ENCODE results near the gene COBL.
A peak's percentile ranks its signal among the peaks of the same experiment; 100 is the strongest.
"Not testable (repeated sequence)": the region's sequence is repeated elsewhere in the genome, so short reads cannot be mapped to it uniquely, and the experiment has no call there.

Gene COBL

DNA sequence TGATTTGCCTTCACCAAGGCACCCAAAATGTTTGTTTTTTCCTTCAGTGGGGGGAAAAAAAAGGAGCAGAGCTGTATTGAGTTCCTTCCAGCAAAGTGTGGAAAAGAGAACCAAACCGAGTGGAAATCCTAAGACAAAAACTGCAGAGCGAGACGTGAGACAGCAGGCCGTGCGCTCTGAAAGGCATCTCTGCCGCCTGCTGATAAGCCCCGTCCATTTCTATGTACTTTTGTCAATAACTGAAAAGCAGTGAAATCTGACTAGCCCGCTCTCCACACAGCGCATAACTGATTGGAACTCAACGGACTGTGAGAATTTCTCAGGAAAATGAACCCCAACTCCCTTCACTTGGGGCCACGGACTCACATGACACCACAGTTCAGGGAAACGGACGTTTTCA lies 83.2 kb downstream of the COBL start:
- no peak for DNase-seq (ENCODE audit: low spot score)

DNA sequence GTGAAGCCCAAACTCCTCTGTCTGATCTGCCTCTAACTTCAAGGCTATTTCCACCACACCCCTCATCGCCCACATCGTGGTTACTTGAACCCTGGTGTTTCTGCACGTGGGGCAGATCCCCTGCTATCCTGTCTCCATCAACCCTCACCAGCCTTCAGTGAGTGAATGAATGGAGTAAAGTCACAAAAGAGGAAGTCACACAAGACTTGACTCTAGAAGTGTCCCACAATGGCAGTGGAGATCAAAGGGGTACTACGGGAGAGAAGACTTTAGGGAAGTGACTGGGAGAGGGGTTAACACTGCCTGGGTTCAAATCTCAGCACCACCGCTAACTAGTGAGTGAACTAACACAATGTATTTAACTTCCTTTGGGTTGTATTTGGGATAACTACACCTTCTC lies 85.9 kb downstream of the COBL start:
- DNase-seq (ENCODE audit: low spot score) = no peak

DNA sequence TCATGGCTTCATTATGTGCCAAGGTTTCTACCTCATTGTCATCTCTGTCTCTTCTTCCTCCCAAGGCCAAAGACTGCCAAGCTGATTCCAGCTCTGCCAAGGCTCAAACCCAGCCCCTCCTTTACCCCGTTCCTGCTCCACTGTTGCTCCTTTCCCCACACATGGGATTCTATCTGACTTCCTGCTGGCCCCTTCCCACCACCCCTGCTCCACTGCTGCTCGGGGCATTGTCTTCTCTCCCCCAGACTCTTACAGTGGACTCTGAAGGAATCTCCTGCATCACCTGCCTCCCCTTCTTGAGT lies 86.3 kb downstream of the COBL start:
- DNase-seq (ENCODE audit: low spot score) = no peak

DNA sequence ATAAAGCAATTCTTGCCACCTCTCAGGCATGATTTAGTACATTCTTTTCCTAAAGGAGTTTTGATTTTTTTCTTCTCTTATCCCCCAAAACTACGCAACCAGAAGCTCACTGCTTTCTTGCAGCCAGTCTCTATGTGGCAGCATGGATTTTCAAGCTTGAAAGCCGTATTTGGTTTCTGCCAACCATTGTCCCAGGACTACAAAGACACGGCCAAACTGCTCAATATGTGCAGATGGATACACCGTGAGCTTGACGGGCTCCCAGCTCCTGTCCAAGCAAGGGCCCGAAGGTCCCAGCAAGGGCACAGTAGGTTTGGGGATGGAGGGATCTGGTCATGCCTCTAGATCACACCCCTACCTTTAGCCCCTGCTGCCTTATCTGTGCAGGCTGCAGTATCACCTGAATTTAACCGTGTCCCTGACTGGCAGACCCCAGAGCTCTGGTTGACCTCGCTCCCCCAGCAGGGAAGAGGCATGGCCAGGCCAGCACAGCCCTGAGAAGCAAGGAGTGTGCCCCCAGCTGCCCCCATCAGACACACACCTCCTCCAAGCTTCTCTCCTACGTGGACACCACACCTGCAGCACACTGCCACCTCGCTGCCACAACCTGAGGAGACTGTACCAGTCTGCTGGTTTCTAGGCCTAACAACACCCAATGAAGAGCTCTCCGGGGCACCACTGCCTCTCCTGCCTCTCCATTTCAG lies 86.8 kb downstream of the COBL start:
- no peak for DNase-seq (ENCODE audit: low spot score)

DNA sequence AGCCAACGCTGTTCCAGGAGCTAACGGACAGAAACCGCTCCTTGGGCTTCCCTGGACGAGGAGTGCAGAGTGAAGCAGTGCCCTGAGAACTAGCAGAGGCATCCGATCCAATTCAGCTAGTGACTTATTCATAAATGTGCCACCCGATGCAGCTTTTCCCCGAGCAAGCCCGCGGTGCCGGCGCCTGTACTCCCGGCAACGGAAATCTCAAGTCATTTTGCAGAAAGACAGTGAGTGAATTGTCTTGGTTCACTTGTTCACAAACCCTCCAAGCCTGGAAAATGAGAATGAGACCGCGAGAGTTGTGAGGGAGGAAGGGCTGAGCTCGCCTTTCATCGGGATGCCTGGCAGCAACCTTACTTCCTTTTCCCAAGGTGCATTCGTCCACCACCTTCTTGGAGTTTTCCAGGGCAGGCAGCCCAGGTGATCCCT lies 87.5 kb downstream of the COBL start:
- no peak for DNase-seq (ENCODE audit: low spot score)

DNA sequence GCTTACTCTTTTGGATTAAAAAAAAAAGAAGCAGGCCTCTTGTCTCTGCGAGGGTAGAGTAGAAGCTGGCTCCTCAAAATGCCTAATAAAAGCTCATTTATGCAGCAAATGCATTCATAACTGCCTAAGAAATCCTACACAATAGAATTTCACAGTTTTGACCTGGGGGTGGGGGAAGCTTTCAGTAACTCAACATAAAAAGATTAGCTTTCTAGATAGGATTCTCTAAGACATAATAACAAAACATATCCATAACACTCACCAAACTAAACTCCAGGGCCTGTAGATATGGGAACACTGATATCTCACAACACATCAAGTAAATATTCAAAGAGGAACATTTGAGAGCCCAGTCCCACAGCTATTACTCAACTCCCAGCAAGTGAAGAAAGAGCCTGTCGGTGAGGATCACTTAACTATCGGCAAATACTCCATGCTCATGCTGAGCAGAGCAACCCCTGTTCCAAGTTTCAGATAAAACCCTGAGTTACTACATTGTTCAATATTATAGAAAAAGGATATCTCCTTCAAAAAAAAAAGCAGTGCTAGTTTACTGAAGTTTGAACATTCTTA lies 88.1 kb downstream of the COBL start:
- no peak for DNase-seq (ENCODE audit: low spot score)

DNA sequence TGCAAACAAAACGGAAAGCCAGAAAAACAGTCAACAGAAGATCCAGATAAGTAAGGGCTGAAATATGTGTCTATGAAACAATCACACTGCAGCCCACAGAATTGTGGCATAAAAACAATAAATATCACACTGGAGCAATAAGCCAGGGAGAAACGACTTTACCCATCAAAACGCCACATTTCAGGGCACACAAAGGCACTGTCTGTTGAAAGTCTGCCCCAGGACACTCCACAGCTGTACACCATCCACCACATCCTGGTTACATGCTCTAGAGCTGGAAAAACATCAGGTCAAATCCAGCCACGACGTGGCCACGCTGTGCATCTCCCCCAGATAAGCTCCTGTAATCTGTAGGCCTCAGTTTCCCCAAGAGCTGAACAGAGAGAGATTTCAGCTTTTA lies 88.7 kb downstream of the COBL start:
- DNase-seq (ENCODE audit: low spot score) = no peak

DNA sequence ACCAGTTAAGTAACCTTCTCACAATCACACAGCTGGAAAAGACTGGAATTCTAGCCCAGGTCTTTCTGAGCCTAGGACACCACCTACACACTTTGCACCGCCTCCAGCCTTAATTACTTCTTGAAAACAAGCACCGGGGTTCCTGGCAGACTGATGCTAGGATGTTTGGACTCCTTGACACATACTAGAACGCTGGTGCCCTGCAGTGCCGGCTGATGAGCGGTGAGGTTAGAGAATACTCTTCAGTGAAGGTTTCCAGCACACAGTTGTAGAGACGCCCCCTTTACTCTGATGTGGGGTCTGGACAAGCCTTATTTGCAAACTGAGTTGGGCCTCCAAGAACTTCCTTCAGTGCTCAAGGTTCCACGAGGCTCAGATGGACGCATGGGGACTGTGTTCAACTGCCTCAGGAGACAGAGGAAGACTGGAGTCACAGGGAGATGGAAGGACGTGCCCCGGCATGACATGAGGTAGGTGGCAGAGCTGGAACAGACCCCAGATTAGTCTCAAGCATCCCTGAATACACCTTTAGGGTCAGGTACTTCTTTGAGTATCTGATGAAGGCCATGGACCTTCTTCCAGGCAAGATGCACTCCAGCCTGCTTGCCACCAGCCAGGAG lies 89.6 kb downstream of the COBL start:
- no peak for DNase-seq (ENCODE audit: low spot score)

DNA sequence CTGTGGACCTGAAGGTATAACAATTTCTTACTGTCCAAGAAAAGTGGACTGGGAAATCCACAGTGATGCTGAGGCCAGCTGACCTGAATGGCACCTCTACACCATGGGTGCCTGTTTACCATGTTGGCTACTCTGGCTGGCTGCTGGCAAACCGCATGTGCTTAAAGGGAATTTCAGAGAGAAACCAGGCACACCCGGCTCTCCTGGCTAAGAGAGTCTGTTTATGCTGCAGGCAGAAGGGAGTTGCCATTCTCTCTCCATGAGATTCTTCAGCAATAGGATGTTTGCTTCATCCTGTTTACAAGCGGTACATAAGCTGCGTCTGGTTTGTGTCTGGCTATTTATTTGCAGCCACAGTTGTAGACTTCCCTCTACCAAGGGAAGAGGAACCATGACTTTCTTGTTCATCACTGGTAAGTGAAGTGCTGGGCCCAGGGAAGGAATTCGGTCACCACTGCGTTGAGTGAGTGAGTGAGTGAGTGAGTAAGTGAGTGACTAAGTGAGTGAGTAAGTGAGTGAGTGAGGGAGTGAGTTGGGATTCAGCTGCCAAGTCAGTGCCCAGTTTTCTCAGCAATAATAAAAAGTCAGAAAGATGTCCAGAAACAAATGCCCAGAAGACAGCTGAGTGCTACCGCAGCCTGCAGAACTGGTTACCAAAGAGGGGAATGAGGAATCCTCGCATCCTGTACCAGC lies 90.4 kb downstream of the COBL start:
- DNase-seq (ENCODE audit: low spot score) = peak; percentile 87

DNA sequence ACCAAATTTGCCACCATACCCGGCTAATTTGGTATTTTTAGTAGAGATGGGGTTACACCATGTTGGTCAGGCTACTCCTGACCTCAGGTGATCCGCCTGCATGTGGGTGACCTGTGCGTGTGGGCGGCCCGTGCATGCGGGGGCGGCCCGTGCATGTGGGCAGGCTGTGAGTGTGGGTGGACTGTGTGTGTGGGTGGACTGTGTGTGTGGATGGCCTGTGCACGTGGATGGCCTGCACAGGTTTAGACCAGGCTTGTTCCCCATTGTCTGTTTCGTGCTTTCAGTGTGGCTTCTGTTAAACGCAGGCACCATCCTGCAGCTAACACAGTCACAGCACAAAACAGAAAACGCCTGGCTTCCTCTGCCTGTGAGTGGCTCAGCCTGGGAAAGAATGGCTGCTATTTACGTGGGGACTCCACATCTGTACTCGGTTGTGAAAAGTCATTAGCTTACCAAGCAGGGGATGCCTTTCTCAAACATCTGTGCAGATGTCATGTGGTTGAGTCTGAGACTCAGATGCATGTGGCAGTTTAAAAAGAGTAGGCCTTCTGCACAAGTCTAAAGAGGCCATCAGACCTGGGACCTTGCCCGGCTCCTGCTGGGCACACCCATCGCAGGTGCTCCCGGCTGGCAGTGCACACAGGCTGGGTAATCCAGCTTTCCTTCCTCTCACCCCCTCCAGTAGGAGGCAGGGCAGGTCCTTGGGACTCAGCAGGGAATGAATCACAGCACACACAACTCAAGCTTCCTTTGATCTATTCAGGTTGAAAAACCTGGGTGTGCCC lies 91.6 kb downstream of the COBL start:
- DNase-seq (ENCODE audit: low spot score) = peak; percentile 12

DNA sequence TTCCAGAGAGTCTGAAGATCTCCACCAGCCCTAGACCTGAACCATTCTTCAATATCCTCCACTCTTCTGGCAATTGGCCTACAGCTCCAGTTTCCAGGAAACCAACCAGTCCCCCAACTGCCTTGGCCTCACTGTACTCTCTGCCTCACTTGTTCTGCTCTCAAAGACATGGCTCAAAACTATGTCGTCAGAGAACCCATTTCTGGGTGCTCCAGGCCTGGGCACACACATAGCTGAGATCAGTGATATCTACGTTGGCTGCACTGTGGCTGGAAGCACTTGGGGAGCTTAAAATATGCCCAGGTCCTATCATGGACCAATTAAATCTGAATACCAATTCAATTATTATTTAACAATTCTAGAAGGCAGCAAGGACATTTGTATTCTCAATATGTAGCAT lies 93.1 kb downstream of the COBL start:
- DNase-seq (ENCODE audit: low spot score) = no peak

DNA sequence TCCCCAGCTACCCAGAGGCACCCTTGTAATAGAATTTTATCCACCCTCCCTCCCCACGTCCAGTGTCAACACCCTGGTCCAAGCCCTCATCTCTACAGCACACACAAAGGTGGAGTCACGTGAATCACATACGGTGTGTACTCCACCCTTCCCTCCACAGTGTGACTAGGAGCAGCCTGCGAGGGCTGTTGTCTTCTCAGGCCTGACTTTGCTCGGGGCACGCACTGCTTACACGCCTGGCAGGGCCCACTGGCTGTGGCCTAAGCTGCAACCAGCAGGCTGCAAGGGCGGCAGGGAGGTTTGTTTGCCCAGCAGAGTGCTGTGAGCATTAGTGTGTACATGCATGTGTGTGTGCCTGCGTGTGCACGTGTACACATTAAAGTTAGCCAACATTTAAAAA lies 93.7 kb downstream of the COBL start:
- DNase-seq (ENCODE audit: low spot score) = no peak

DNA sequence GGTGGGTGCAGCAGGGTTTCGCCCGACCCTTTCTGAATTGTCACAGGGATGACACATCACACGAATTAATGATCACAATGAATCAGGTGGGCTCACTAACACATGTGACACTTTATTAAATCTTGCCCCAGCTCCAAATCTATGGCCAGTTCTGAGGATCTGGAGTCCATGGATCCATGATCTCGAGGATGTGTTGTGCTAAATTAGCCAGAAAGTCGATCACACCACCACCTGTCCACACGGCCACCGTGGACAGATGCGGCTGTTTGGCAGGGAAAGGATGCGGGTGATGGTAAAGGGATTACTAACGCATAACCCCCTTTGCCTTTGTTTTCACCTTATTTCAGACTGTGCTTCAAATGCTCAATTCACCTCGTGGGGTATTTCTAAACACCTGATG lies 96.4 kb downstream of the COBL start:
- no peak for DNase-seq (ENCODE audit: low spot score)

DNA sequence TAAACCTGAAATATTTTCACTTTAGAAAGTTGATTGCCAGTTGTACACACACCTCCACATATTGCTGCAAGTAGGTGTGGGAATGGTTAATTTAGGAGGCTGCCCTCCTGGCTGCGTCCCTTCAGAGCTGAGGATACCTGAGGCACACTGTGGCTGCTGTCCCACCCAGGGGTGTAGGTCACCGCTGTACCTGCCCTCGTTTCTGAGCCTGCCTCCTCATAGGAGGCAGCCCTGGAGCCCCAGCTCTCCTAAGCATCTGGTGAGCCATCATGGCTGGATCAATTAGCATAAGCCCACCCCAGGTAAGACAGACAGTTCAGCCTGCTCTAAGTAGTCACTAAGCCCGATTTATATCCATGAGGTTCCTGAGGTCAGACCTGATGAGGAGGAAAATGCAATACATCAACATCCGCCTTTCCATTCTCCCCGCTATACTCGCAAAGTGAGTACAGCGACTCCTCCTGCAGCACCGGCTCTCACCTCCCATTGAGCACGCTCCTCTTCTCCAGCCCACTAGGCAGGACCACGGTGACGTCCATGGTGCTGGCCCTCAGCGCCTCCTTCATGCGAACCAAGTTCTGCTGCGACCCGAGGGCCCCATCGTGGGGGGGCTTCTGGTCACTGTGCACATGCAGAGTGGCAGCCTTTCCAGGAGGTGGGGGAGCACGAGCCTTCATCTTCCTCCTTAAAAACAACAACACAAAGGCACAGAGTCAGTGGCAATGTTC lies 97.2 kb downstream of the COBL start:
- no peak for DNase-seq (ENCODE audit: low spot score)

DNA sequence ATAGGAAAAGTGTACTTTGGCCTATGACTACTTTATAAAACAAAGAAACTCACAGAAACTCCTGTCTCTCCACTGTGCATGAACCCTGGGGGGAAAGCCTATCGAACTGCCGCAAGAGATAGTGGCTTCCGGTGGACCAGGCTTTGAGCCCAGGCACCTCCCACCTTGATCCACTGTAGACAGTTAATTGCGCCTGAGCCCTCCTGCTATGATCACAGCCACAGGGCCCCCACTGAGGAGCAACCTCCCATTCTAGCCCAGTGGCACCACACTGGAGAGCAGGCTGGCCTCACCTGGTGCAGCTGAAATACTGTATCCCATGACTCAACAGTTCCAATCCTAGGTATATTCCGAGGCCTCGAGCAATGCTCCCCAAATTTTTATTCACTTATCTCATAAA lies 98.8 kb downstream of the COBL start:
- DNase-seq (ENCODE audit: low spot score) = no peak

DNA sequence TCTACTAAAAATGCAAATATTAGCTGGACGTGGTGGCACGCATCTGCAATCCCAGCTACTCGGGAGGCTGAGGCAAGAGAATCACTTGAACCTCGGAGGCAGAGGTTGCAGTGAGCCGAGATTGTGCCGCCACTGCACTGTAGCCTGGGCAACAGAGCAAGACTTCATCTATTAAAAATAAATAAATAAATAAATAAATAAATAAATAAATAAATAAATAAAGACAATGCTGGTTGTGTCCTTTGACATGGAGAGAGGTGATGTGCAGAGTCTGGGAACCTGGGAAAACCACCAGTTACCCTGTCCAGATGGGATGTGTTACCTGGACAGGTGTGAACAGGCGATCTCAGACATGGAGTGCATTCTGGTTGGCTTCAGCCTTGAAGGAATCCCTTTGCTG lies 102.5 kb downstream of the COBL start:
- no peak for DNase-seq (ENCODE audit: low spot score)

DNA sequence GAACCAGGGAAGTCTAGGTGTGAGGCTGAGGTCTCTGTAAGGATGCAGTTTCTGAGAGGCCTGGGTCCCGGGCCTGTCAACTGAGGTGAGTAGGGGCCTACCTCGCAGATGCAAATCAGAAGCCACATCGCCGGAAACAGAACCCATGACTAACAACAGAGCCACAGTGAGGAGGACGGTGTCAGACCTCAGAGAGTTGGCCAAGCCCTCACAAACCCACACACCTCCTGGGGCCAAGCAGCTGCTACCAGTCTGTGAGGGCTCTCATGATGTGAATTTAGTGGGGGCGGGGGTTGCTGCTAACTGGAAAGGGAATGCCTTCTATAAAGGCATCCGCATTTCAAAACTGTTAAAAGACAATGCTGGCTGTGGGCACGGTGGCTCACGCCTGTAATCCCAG lies 103.0 kb downstream of the COBL start:
- no peak for DNase-seq (ENCODE audit: low spot score)

DNA sequence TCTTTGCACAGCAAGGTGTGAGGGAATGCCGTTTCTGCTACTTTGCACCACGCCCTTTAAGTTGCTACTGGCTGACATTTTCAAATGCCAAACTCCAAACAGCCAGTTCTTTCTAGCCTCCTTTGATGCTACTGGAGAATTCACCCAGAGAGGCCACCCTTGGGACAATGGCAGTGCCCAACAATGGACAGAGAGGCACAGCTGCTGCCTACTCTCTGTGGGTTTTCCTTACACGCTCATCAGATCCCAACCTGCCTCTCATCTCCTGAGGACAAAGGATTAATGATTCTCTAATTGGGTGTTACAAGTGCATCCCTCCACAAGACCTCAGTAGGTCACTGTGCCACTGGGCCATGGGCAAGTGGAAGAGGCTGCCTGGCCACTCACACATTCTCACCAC lies 105.8 kb downstream of the COBL start:
- no peak for DNase-seq (ENCODE audit: low spot score)

DNA sequence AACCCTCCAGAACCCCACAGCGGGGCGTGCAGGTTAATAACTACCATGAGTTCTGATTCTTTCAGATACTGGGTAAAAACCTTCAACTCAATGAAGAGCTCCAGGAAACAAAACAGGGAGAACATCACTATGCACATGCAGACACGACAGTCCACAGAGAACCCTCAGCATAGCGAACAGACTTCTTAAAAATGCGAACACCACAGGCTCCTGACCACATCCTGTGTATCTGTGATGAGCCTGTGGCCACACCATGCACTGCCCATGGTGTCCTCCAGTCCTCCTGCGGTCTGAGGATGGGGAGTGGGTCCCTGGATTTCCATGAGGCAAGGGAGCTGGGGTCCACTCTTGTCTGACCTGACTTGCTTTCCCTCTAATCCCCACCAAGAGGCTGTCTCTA lies 107.2 kb downstream of the COBL start:
- no peak for DNase-seq (ENCODE audit: low spot score)

DNA sequence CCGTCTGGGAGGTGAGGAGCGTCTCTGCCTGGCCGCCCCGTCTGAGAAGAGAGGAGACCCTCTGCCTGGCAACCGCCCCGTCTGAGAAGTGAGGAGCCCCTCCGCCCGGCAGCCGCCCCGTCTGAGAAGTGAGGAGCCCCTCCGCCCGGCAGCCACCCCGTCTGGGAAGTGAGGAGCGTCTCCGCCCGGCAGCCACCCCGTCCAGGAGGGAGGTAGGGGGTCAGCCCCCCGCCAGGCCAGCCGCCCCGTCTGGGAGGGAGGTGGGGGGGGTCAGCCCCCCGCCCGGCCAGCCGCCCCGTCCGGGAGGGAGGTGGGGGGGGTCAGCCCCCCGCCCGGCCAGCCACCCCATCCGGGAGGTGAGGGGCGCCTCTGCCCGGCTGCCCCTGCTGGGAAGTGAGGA lies 108.5 kb downstream of the COBL start:
- DNase-seq (ENCODE audit: low spot score) = not testable (repeated sequence)

DNA sequence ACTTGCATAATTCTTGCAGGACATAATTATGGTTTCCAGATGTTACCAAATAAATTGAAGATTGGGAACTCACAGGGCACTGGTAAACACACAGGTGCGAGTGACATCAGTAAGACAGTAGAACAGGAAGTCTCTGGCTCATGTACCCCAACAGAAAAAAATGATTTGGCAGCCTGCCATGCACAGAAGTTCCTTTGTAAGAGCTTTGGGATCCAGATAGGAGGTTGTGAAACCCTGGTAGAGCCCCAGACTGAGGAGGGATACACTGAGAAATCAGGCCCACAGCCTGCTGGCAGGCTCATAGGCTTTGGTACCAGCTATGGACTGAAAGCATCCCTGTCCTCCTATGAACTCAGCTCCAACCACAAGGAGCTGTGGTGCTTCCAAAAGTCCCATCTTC lies 118.0 kb downstream of the COBL start:
- no peak for DNase-seq (ENCODE audit: low spot score)

DNA sequence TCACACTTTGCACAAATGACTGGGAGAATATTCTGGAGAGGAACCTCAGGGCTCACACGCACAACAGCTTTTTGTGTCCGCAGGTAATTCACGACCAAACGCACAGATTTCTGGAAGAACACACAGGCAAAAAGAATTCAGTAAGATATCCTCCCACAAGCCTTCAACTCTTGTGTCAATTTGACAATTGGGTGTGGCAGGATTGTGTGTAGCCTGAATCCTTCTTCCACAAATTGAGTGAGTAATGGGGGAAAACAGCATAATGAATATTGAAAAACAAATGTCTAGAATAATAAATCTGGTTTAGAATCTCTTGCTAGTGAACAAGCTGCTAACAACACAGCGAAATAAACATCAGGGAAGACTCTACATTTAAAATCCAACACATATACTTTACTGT lies 125.6 kb downstream of the COBL start:
- DNase-seq (ENCODE audit: low spot score) = no peak
